Adrenal gland (tissue), 12 donors: ENCODE results near the gene ZNF783. TPM values are rescaled to one million over a fixed set of nuclear protein-coding genes. Genes with fewer than 3 reads are reported as not detected.
A peak's percentile ranks its signal among the peaks of the same experiment; 100 is the strongest.

Source experiments
- DNase-seq, 7 donors: peaks; one replicate each; pipeline ENCODE4 v3.0.0-alpha.2; 2019 to 2020
- H3K27ac ChIP-seq, 5 donors: fragments of 200-600 bp; sonication (generic) in 4 of 5; 1 replicate in 3 of 5; 2 replicates in 2 of 5; pipeline versions ENCODE4 v1.5.1 to v1.8.0; 2016 to 2020; ENCODE audit warnings: mild to moderate bottlenecking in 1 of 5
- H3K27me3 ChIP-seq: fragments of 200-600 bp; 2 replicates; pipeline ENCODE4 v1.8.0; 2021
- H3K36me3 ChIP-seq, 2 donors: fragments of 200-600 bp; replicated peaks in 1 of 2; 1 replicate in 1 of 2; 2 replicates in 1 of 2; pipeline versions ENCODE4 v1.5.1 to v1.8.0; 2018 to 2022
- H3K4me1 ChIP-seq, 2 donors: fragments of 200-600 bp; replicated peaks in 1 of 2; 1 replicate in 1 of 2; 2 replicates in 1 of 2; pipeline versions ENCODE4 v1.5.1 to v1.8.0; 2018 to 2021
- H3K4me3 ChIP-seq, 4 donors: fragments of 200-600 bp; sonication (generic) in 3 of 4; one replicate each; pipeline ENCODE4 v1.5.1; 2016 to 2018
- H3K9me3 ChIP-seq, 3 donors: fragments of 200-600 bp; sonication (generic) in 1 of 3; replicated peaks in 1 of 3; 1 replicate in 2 of 3; 2 replicates in 1 of 3; pipeline versions ENCODE4 v1.5.1 to v1.8.0; 2016 to 2021
- CTCF ChIP-seq, 6 experiments: fragments of 450-650 bp in 4 of 6; fragments of 200-600 bp in 2 of 6; sonication (generic) in 1 of 6; IDR thresholded peaks; 1 replicate in 5 of 6; 2 replicates in 1 of 6; pipeline versions ENCODE4 v1.5.1 to v1.8.0; 2016 to 2021; ENCODE audit warnings: antibody characterized with exemption in 6 of 6, mild to moderate bottlenecking in 2 of 6, moderate library complexity in 1 of 6
- POLR2A ChIP-seq, 2 donors: fragments of 450-650 bp; IDR thresholded peaks; one replicate each; pipeline ENCODE4 v1.6.1; 2017; ENCODE audit warnings: antibody characterized with exemption in 2 of 2, mild to moderate bottlenecking in 2 of 2, moderate library complexity in 1 of 2
- WGBS, 4 donors: extraction: QIAGEN DNeasy Blood & Tissue Kit in 2 of 4; methylation state at CpG; one replicate each; pipeline versions ENCODE4 v1.1.5 to v1.1.7; 2013 to 2017; 5-methylcytosine and 5-hydroxymethylcytosine counted together
- intact Hi-C, 2 donors: fragments of 100-400 bp; cut with DNase I; formaldehyde crosslinking; loops; one replicate each; pipeline versions ENCODE4 v1.14.1 to v1.15.0; 2022 to 2023
- polyA plus RNA-seq, 3 donors: library from polyadenylated mRNA; stranded (reverse); fragments of 200-250 nt in 2 of 3; fragments of 350-450 nt in 1 of 3; fragmentation: Illumina TruSeq in 1 of 3; extraction: RNeasy Lipid Tissue Mini Kit (QIAGEN cat#74804) in 1 of 3; gene quantifications; one replicate each; pipeline ENCODE4 v1.2.3, GENCODE V29; 2013 to 2014
- total RNA-seq, 9 donors: library from RNA; depleted of rRNA in 4 of 9; stranded (reverse); fragments of >200 nt in 4 of 9; fragments of 120-200 nt in 1 of 9; fragmentation: NEBNext Ultra II Directional in 1 of 9; extraction: Animal tissue kit (Norgen Biotek cat#: 25700) in 1 of 9; gene quantifications; one replicate each; pipeline versions ENCODE4 v1.1.0 to v1.2.4, GENCODE V29; 2013 to 2023
- donor health status: healthy with polysubstance abuse.
- donor health status: Bipolar disorder and iron deficiency.
- donor health status: DM: yes; HTN: yes; CAD: no.
- donor health status: DM: no; HTN: no; CAD: no.
- donor health status: DM: no; HTN: no; CAD: no.
- donor health status: DM: yes; HTN: yes; CAD: no.

ZNF783 gene
- total and polyA plus RNA-seq, 12 donors: 3.2 to 23.6 (median 8.5) TPM

GRCh38 chr7:149297034-149297755 is 35.2 kb downstream of the ZNF783 start:
- Histone ChIP-seq H3K4me3 (no peak overlapping the region), H3K27me3 (no peaks in the 10 kb centered on the region), H3K27ac (no peak overlapping the region), H3K36me3 (no peaks in the 10 kb centered on the region), H3K9me3 (no peaks in the 10 kb centered on the region), H3K4me1 (no peaks in the 10 kb centered on the region)
- intact Hi-C loops: no loop called here
- TF ChIP-seq CTCF (IDR thresholded peaks at IDR 0.05): no peak
- TF ChIP-seq POLR2A (IDR thresholded peaks at IDR 0.05): no peak
- 68 to 74% (median 72%) methylated on average over 5 of the region's 5 CpGs for WGBS, 4 donors
- no peak for DNase-seq

GRCh38 chr7:149300620-149301285 is 38.8 kb downstream of the ZNF783 start:
- Histone ChIP-seq H3K27me3 (no peaks in the 10 kb centered on the region), H3K4me1 (no peaks in the 10 kb centered on the region), H3K4me3 (no peak overlapping the region), H3K36me3 (no peaks in the 10 kb centered on the region), H3K9me3 (no peaks in the 10 kb centered on the region), H3K27ac (no peak overlapping the region)
- TF ChIP-seq POLR2A (IDR thresholded peaks at IDR 0.05) (no peak), CTCF (IDR thresholded peaks at IDR 0.05) (no peak)
- peak in 1 of 7 donors; percentile 6 for DNase-seq
- WGBS, 4 donors: 69 to 73% (median 71%) methylated on average over 8 of the region's 8 CpGs
- intact Hi-C loops: no loop called here

- no peak overlapping the region for H3K4me3 ChIP-seq
- no peaks in the 10 kb centered on the region for H3K27me3 ChIP-seq
- H3K27ac ChIP-seq: no peak overlapping the region
- H3K36me3 ChIP-seq: no peaks in the 10 kb centered on the region
- peak in 1 of 7 donors; percentile 30 for DNase-seq
- H3K4me1 ChIP-seq: no peaks in the 10 kb centered on the region
- WGBS, 4 donors: 82 to 87% (median 86%) methylated on average over 12 of the region's 12 CpGs
- TF ChIP-seq CTCF (IDR thresholded peaks at IDR 0.05) (no peak), POLR2A (IDR thresholded peaks at IDR 0.05) (no peak)
- intact Hi-C loops: no loop called here
- H3K9me3 ChIP-seq: no peaks in the 10 kb centered on the region
Observed at GRCh38 chr7:149302222-149302621, 40.2 kb downstream of the ZNF783 start.

GRCh38 chr7:149302865-149303264 is 40.9 kb downstream of the ZNF783 start:
- TF ChIP-seq POLR2A (IDR thresholded peaks at IDR 0.05) (no peak), CTCF (IDR thresholded peaks at IDR 0.05) (no peak)
- no peak overlapping the region for H3K4me3 ChIP-seq
- DNase-seq: peak in 1 of 7 donors; percentile 21
- no peak overlapping the region for H3K27ac ChIP-seq
- H3K4me1 ChIP-seq: no peaks in the 10 kb centered on the region
- H3K36me3 ChIP-seq: no peaks in the 10 kb centered on the region
- 65 to 71% (median 69%) methylated on average over 2 of the region's 2 CpGs for WGBS, 4 donors
- intact Hi-C loops: no loop called here
- no peaks in the 10 kb centered on the region for H3K27me3 ChIP-seq
- no peaks in the 10 kb centered on the region for H3K9me3 ChIP-seq
